HG02759 (cell line): ENCODE measurements around the gene SUSD5.
"Not testable (repeated sequence)": the region's sequence is repeated elsewhere in the genome, so short reads cannot be mapped to it uniquely, and the experiment has no call there.

Source experiments
- ATAC-seq: cut with Tn5 transposase; IDR thresholded peaks from one replicate; pipeline ENCODE4 v1.9.1; 2021; ENCODE audit warnings: mild to moderate bottlenecking, moderate library complexity; ENCODE audit not compliant: unreplicated experiment

Gene SUSD5

GRCh38 chr3:33196538-33196937 lies 22.1 kb downstream of the SUSD5 start:
- no peak for ATAC-seq

- ATAC-seq: no peak
These were observed 24.3 kb downstream of the SUSD5 start for GRCh38 chr3:33194303-33194702.

- ATAC-seq: no peak
These were observed 31.3 kb downstream of the SUSD5 start for GRCh38 chr3:33187368-33187634.

- ATAC-seq: no peak
These were observed 31.9 kb downstream of the SUSD5 start for GRCh38 chr3:33186524-33187367.

GRCh38 chr3:33184863-33185262 lies 33.7 kb downstream of the SUSD5 start:
- ATAC-seq: no peak

- ATAC-seq: not testable (repeated sequence)
These were observed 37.0 kb downstream of the SUSD5 start for GRCh38 chr3:33181641-33182040.

GRCh38 chr3:33181229-33181628 lies 37.4 kb downstream of the SUSD5 start:
- ATAC-seq: no peak

GRCh38 chr3:33179132-33179531 lies 39.5 kb downstream of the SUSD5 start:
- ATAC-seq: no peak

GRCh38 chr3:33174711-33175414 lies 43.7 kb downstream of the SUSD5 start:
- ATAC-seq: no peak

- ATAC-seq: no peak
These were observed 44.5 kb downstream of the SUSD5 start for GRCh38 chr3:33174095-33174494.

GRCh38 chr3:33173672-33174071 lies 44.9 kb downstream of the SUSD5 start:
- no peak for ATAC-seq

- ATAC-seq: no peak
These were observed 45.5 kb downstream of the SUSD5 start for GRCh38 chr3:33173103-33173502.

- ATAC-seq: no peak
These were observed 47.0 kb downstream of the SUSD5 start for GRCh38 chr3:33171580-33171979.

GRCh38 chr3:33170531-33170930 lies 48.1 kb downstream of the SUSD5 start:
- no peak for ATAC-seq

GRCh38 chr3:33167716-33168336 lies 50.8 kb downstream of the SUSD5 start:
- ATAC-seq: no peak

GRCh38 chr3:33167284-33167683 lies 51.3 kb downstream of the SUSD5 start:
- ATAC-seq: no peak

GRCh38 chr3:33166095-33166494 lies 52.5 kb downstream of the SUSD5 start:
- ATAC-seq: no peak

GRCh38 chr3:33165372-33165771 lies 53.2 kb downstream of the SUSD5 start:
- no peak for ATAC-seq

GRCh38 chr3:33162621-33163020 lies 56.0 kb downstream of the SUSD5 start:
- not testable (repeated sequence) for ATAC-seq

GRCh38 chr3:33159981-33160380 lies 58.6 kb downstream of the SUSD5 start:
- ATAC-seq: no peak

- no peak for ATAC-seq
These were observed 59.4 kb downstream of the SUSD5 start for GRCh38 chr3:33159234-33159633.

- ATAC-seq: no peak
These were observed 63.3 kb downstream of the SUSD5 start for GRCh38 chr3:33155301-33155700.
